DMS 273 (cell line): ENCODE data around the gene PCDHGA8.
"Not testable (repeated sequence)": the region's sequence is repeated elsewhere in the genome, so short reads cannot be mapped to it uniquely, and the experiment has no call there.

Experiments
- DNase-seq: peaks from one replicate; lab custom pipeline; 2025; ENCODE audit not compliant: unreplicated experiment; lab: John Stamatoyannopoulos, UW

PCDHGA8 gene

GRCh38 chr5:141392429-141393198, at the start of gene PCDHGA8:
PCDHGA8 (plus strand) TSS chr5:141392633; CDS start chr5:141392814, 181 bp downstream.
- peak; percentile 46 for DNase-seq

GRCh38 chr5:141342773-141343172, 49.7 kb upstream of the PCDHGA8 start:
- DNase-seq: no peak

GRCh38 chr5:141343242-141343952, 49.0 kb upstream of the PCDHGA8 start, which contains the start of gene PCDHGA3:
PCDHGA3 (plus strand) TSS chr5:141343829; CDS start chr5:141344034, 205 bp downstream.
- peak; percentile 9 for DNase-seq

- no peak for DNase-seq
Measured at GRCh38 chr5:141343953-141344463, 48.4 kb upstream of the PCDHGA8 start.

- no peak for DNase-seq
Measured at GRCh38 chr5:141345327-141345726, 47.1 kb upstream of the PCDHGA8 start.

- DNase-seq: not testable (repeated sequence)
Measured at GRCh38 chr5:141346017-141346416, 46.4 kb upstream of the PCDHGA8 start.

GRCh38 chr5:141349917-141350619, 42.4 kb upstream of the PCDHGA8 start, which contains the start of gene PCDHGB1:
PCDHGB1 (plus strand) TSS chr5:141350099; CDS start chr5:141350261, 162 bp downstream.
- DNase-seq: peak; percentile 88

- DNase-seq: no peak
Measured at GRCh38 chr5:141351591-141351990, 40.8 kb upstream of the PCDHGA8 start.

GRCh38 chr5:141354900-141355469, 37.4 kb upstream of the PCDHGA8 start, which contains the start of gene PCDHGA4:
PCDHGA4 (plus strand) TSS chr5:141355021; CDS start chr5:141355108, 87 bp downstream.
- DNase-seq: peak; percentile 13

GRCh38 chr5:141355641-141356040, 36.8 kb upstream of the PCDHGA8 start:
- no peak for DNase-seq

GRCh38 chr5:141356133-141356532, 36.3 kb upstream of the PCDHGA8 start:
- no peak for DNase-seq

GRCh38 chr5:141356950-141357349, 35.5 kb upstream of the PCDHGA8 start:
- DNase-seq: no peak

GRCh38 chr5:141359790-141360426, 32.5 kb upstream of the PCDHGA8 start, which contains the start of gene PCDHGB2:
PCDHGB2 (plus strand) TSS chr5:141359994; CDS start chr5:141360136, 142 bp downstream.
- peak; percentile 11 for DNase-seq

GRCh38 chr5:141360685-141361084, 31.7 kb upstream of the PCDHGA8 start:
- no peak for DNase-seq

- no peak for DNase-seq
Measured at GRCh38 chr5:141362719-141363118, 29.7 kb upstream of the PCDHGA8 start.

GRCh38 chr5:141363952-141364660, 28.3 kb upstream of the PCDHGA8 start, which contains the start of gene PCDHGA5:
PCDHGA5 (plus strand) TSS chr5:141364162; CDS start chr5:141364331, 169 bp downstream.
- DNase-seq: no peak

GRCh38 chr5:141366016-141366896, 26.2 kb upstream of the PCDHGA8 start:
- DNase-seq: no peak
